ENCODE measurements around the gene LIFR.

DNA sequence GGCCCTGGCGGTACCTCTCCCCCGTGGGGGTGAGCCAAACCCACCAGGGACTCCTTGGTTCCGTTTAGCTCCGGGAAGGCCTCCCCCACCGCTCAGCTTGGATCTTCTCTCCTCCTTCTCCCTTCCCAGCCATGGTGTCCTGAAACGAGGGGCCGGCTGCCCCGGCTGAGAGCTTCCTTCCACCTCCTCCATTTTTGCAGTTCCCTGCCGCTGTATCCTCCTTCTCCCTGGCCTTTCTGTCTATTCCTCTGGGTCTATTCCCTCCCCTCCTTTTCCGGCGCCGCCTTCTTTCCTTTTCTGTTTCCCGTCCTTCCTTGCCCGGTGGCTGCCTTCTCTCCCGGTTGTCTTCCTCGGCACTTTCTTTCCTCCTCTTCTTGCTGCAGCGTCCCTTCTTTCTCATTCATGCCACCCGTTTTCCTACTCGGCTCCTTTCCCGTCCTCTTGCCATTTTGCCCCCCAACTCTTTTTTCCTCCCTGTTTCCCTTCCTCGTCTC lies 110.4 kb downstream of the LIFR start:
- TF ChIP-seq POLR2AphosphoS5 (IDR thresholded peaks at IDR 0.05; ENCODE audit: insufficient read depth, low read depth, low read length), result no peak
- TF ChIP-seq POLR2A (IDR thresholded peaks at IDR 0.05; ENCODE audit: low read depth, low read length), result no peak
- TF ChIP-seq, protein P1, sequence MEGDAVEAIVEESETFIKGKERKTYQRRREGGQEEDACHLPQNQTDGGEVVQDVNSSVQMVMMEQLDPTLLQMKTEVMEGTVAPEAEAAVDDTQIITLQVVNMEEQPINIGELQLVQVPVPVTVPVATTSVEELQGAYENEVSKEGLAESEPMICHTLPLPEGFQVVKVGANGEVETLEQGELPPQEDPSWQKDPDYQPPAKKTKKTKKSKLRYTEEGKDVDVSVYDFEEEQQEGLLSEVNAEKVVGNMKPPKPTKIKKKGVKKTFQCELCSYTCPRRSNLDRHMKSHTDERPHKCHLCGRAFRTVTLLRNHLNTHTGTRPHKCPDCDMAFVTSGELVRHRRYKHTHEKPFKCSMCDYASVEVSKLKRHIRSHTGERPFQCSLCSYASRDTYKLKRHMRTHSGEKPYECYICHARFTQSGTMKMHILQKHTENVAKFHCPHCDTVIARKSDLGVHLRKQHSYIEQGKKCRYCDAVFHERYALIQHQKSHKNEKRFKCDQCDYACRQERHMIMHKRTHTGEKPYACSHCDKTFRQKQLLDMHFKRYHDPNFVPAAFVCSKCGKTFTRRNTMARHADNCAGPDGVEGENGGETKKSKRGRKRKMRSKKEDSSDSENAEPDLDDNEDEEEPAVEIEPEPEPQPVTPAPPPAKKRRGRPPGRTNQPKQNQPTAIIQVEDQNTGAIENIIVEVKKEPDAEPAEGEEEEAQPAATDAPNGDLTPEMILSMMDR (IDR thresholded peaks at IDR 0.05; ENCODE audit: extremely low read depth in 1 of 2, insufficient read depth in 1 of 2, low read depth in 1 of 2, low read length in 2 of 2), result no peak
- TF ChIP-seq EZH2 (IDR thresholded peaks at IDR 0.05; ENCODE audit: borderline replicate concordance, low read depth, low read length, severe bottlenecking), result no peak
- TF ChIP-seq, protein P2, sequence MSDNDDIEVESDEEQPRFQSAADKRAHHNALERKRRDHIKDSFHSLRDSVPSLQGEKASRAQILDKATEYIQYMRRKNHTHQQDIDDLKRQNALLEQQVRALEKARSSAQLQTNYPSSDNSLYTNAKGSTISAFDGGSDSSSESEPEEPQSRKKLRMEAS (IDR thresholded peaks at IDR 0.05; ENCODE audit: insufficient read depth, insufficient read length), result no peak
- TF ChIP-seq MYC (IDR thresholded peaks at IDR 0.05; ENCODE audit: low read depth, low read length), result no peak
- no peak for TF ChIP-seq GATA2 (IDR thresholded peaks at IDR 0.05; ENCODE audit: insufficient read depth, insufficient read length, low read depth, low read length)
